Measurements from ENCODE around the gene KRT8.

The KRT8 gene

GRCh38 chr12:52944683-52945388 is 40.0 kb upstream of the KRT8 start:
- TF ChIP-seq CTCF (IDR thresholded peaks at IDR 0.05; ENCODE audit: insufficient read depth, low read length, missing control alignments) = no peak
- no peak for DNase-seq (ENCODE audit: low read depth, low spot score)
- ChIA-PET POLR2A (interaction anchor here (1.6 to 1.9 kb wide), 2 partner anchors 12 to 20 kb away, joined by 8 to 9 read pairs; no protein-coding TSS in a partner anchor), CTCF (interaction anchor here (1.0 to 9.5 kb wide), 4 partner anchors 11 to 65 kb away, joined by 4 to 71 read pairs (median 34); no protein-coding TSS in a partner anchor)
- no peak overlapping the region for H3K4me3 ChIP-seq (ENCODE audit: low read depth, low read length)

GRCh38 chr12:52942901-52943181 is 38.0 kb upstream of the KRT8 start:
- no peak for TF ChIP-seq CTCF (IDR thresholded peaks at IDR 0.05; ENCODE audit: insufficient read depth, low read length, missing control alignments)
- ChIA-PET CTCF (interaction anchor here (0.9 to 9.5 kb wide), 4 partner anchors 16 to 63 kb away, joined by 3 to 71 read pairs (median 34); no protein-coding TSS in a partner anchor), POLR2A (no interaction called here)
- DNase-seq (ENCODE audit: low read depth, low spot score) = no peak
- no peak overlapping the region for H3K4me3 ChIP-seq (ENCODE audit: low read depth, low read length)

GRCh38 chr12:52942066-52942900 is 37.4 kb upstream of the KRT8 start:
- H3K4me3 ChIP-seq (ENCODE audit: low read depth, low read length) = no peak overlapping the region
- no peak for TF ChIP-seq CTCF (IDR thresholded peaks at IDR 0.05; ENCODE audit: insufficient read depth, low read length, missing control alignments)
- ChIA-PET POLR2A (no interaction called here), CTCF (interaction anchor here (0.9 to 9.5 kb wide), 4 partner anchors 16 to 62 kb away, joined by 3 to 71 read pairs (median 34); no protein-coding TSS in a partner anchor)
- no peak for DNase-seq (ENCODE audit: low read depth, low spot score)

GRCh38 chr12:52929538-52929937 is 24.7 kb upstream of the KRT8 start:
- POLR2A ChIA-PET = interaction anchor here (1.0 kb wide), 1 partner anchor 8 kb away, joined by 3 read pairs; no protein-coding TSS in a partner anchor
- no peak for TF ChIP-seq CTCF (IDR thresholded peaks at IDR 0.05; ENCODE audit: insufficient read depth, low read length, missing control alignments)
- CTCF ChIA-PET = interaction anchor here (0.8 to 1.6 kb wide), 5 partner anchors 10 to 51 kb away, joined by 3 to 5 read pairs (median 4); no protein-coding TSS in a partner anchor
- no peak for DNase-seq (ENCODE audit: low read depth, low spot score)
- H3K4me3 ChIP-seq (ENCODE audit: low read depth, low read length) = no peak overlapping the region

- no peak overlapping the region for H3K4me3 ChIP-seq (ENCODE audit: low read depth, low read length)
- ChIA-PET POLR2A (interaction anchor here (0.7 to 1.0 kb wide), 2 partner anchors 18 to 78 kb away, joined by 3 to 5 read pairs; partner anchors contain the start of gene EIF4B), CTCF (interaction anchor here (2.5 to 7.4 kb wide), 2 partner anchors 43 to 52 kb away, joined by 17 to 71 read pairs; no protein-coding TSS in a partner anchor)
- DNase-seq (ENCODE audit: low read depth, low spot score) = no peak
- no peak for TF ChIP-seq CTCF (IDR thresholded peaks at IDR 0.05; ENCODE audit: insufficient read depth, low read length, missing control alignments)
These were observed 23.1 kb upstream of the KRT8 start for GRCh38 chr12:52927964-52928363.

Measured in AG04449 (cell line).